IPS DF 4.7 (cell line): ENCODE data around the gene VAX1.
"Not testable (repeated sequence)": the region's sequence is repeated elsewhere in the genome, so short reads cannot be mapped to it uniquely, and the experiment has no call there.

Source experiments
- DNase-seq: peaks from one replicate; pipeline ENCODE4 v3.0.0-alpha.2; 2013; ENCODE audit warnings: low spot score; ENCODE audit errors: extremely low read depth

Gene VAX1

GRCh38 chr10:117137911-117138642 is at the start of gene VAX1:
VAX1 (minus strand) TSS chr10:117138270; CDS start chr10:117138056, 214 bp downstream.
- no peak for DNase-seq

- DNase-seq, result no peak
Measured at GRCh38 chr10:117186832-117187615, 49.0 kb upstream of the VAX1 start.

GRCh38 chr10:117185817-117186216 is 47.7 kb upstream of the VAX1 start:
- DNase-seq, result not testable (repeated sequence)

GRCh38 chr10:117184821-117185220 is 46.8 kb upstream of the VAX1 start:
- DNase-seq, result no peak

- DNase-seq, result no peak
Measured at GRCh38 chr10:117184296-117184695, 46.2 kb upstream of the VAX1 start.

- DNase-seq, result no peak
Measured at GRCh38 chr10:117178190-117178589, 40.1 kb upstream of the VAX1 start.

- DNase-seq, result no peak
Measured at GRCh38 chr10:117175901-117176534, 37.9 kb upstream of the VAX1 start.

GRCh38 chr10:117175215-117175900 is 37.3 kb upstream of the VAX1 start:
- no peak for DNase-seq

GRCh38 chr10:117174439-117175214 is 36.6 kb upstream of the VAX1 start:
- no peak for DNase-seq

- no peak for DNase-seq
Measured at GRCh38 chr10:117170244-117170643, 32.2 kb upstream of the VAX1 start.

GRCh38 chr10:117169480-117169879 is 31.4 kb upstream of the VAX1 start:
- no peak for DNase-seq

- DNase-seq, result no peak
Measured at GRCh38 chr10:117168729-117169128, 30.7 kb upstream of the VAX1 start.

GRCh38 chr10:117167789-117168674 is 30.0 kb upstream of the VAX1 start:
- DNase-seq, result no peak

GRCh38 chr10:117167346-117167788 is 29.3 kb upstream of the VAX1 start:
- DNase-seq, result no peak

- DNase-seq, result no peak
Measured at GRCh38 chr10:117166418-117167345, 28.6 kb upstream of the VAX1 start.

GRCh38 chr10:117165538-117166417 is 27.7 kb upstream of the VAX1 start:
- DNase-seq, result no peak
